CD4-positive, alpha-beta memory T cell (primary cell): ENCODE measurements around the gene ZNF860. TPM values are rescaled to one million over a fixed set of nuclear protein-coding genes. Genes with fewer than 3 reads are reported as not detected.

Experiments used
- CTCF ChIA-PET: fragments of 350-600 bp; sonication (Branson Sonifier 250); formaldehyde crosslinking; loops from one replicate; lab custom pipeline; 2021; ENCODE audit warnings: inconsistent platforms; ENCODE audit not compliant: partially characterized antibody; lab: Charles Lee
- POLR2A ChIA-PET: fragments of 350-600 bp; sonication (Branson Sonifier 250); formaldehyde crosslinking; loops from one replicate; lab custom pipeline; 2021; ENCODE audit not compliant: partially characterized antibody; lab: Charles Lee
- DNase-seq, 5 donors: peaks; one replicate each; pipeline versions ENCODE4 v3.0.0 to v3.0.0-alpha.2; 2020 to 2022; ENCODE audit warnings: mixed read lengths in 1 of 5
- H3K27ac ChIP-seq: one replicate; pipeline ENCODE4 v1.7.0; 2013; ENCODE audit warnings: low read depth, low read length
- H3K27me3 ChIP-seq: 2 replicates; pipeline ENCODE4 v1.7.0; 2013; ENCODE audit warnings: mild to moderate bottlenecking, low read length, moderate library complexity; ENCODE audit not compliant: insufficient read depth
- H3K36me3 ChIP-seq: 2 replicates; pipeline ENCODE4 v1.7.0; 2013; ENCODE audit warnings: mild to moderate bottlenecking, low read length, moderate library complexity; ENCODE audit not compliant: insufficient read depth
- H3K4me1 ChIP-seq: 2 replicates; pipeline ENCODE4 v1.7.0; 2013; ENCODE audit warnings: mild to moderate bottlenecking, low read length, moderate library complexity; ENCODE audit not compliant: insufficient read depth
- H3K4me3 ChIP-seq, 2 donors: one replicate each; pipeline ENCODE4 v1.7.0; 2013; ENCODE audit warnings: low read length in 2 of 2, mild to moderate bottlenecking in 1 of 2
- H3K9me3 ChIP-seq, 2 donors: one replicate each; pipeline ENCODE4 v1.7.0; 2013; ENCODE audit warnings: low read length in 2 of 2, control low read depth in 1 of 2; ENCODE audit not compliant: control insufficient read depth in 1 of 2
- H3K27ac Mint-ChIP-seq, 7 donors: one replicate each; pipeline ENCODE4 v1.8.0; 2020 to 2021; ENCODE audit warnings: mixed read lengths in 7 of 7, mild to moderate bottlenecking in 6 of 7, inconsistent platforms in 3 of 7, moderate library complexity in 3 of 7
- H3K27me3 Mint-ChIP-seq, 2 donors: one replicate each; pipeline ENCODE4 v1.8.0; 2020 to 2021; ENCODE audit warnings: mixed read lengths in 2 of 2
- H3K36me3 Mint-ChIP-seq, 2 donors: one replicate each; pipeline ENCODE4 v1.8.0; 2020 to 2021; ENCODE audit warnings: mixed read lengths in 2 of 2, inconsistent platforms in 1 of 2, mild to moderate bottlenecking in 1 of 2
- H3K4me1 Mint-ChIP-seq, 4 donors: one replicate each; pipeline ENCODE4 v1.8.0; 2020 to 2021; ENCODE audit warnings: mixed read lengths in 4 of 4, mild to moderate bottlenecking in 1 of 4
- H3K4me3 Mint-ChIP-seq, 8 donors: one replicate each; pipeline ENCODE4 v1.8.0; 2020 to 2021; ENCODE audit warnings: mixed read lengths in 8 of 8, mild to moderate bottlenecking in 7 of 8, moderate library complexity in 6 of 8, inconsistent platforms in 3 of 8
- H3K9me3 Mint-ChIP-seq, 8 donors: one replicate each; pipeline ENCODE4 v1.8.0; 2020 to 2021; ENCODE audit warnings: mixed read lengths in 8 of 8, mild to moderate bottlenecking in 5 of 8, inconsistent platforms in 3 of 8, moderate library complexity in 1 of 8
- intact Hi-C: fragments of 100-400 bp; cut with micrococcal nuclease; formaldehyde crosslinking; loops from one replicate; pipeline ENCODE4 v1.15.1; 2023
- polyA plus RNA-seq, 2 donors: library from polyadenylated mRNA; unstranded; fragments of 300-500 nt; fragmentation: Illumina TruSeq; gene quantifications; one replicate each; pipeline ENCODE4 v1.2.3, GENCODE V29; 2021
- total RNA-seq, 2 experiments: library from RNA; stranded (reverse); gene quantifications; one replicate each; pipeline ENCODE4 v1.2.3, GENCODE V29; 2021

ZNF860 gene
- total and polyA plus RNA-seq, 4 experiments from 2014 or later = 0.07 TPM; not detected in 3

- Mint-ChIP-seq H3K27me3 (peaks cover 2 to 23% of the 10 kb centered on the region in 2 donors), H3K9me3 (peaks cover 0 to 6% (median 0%) of the 10 kb centered on the region in 8 donors), H3K27ac (no peak overlapping the region), H3K36me3 (no peaks in the 10 kb centered on the region), H3K4me1 (no peaks in the 10 kb centered on the region), H3K4me3 (no peak overlapping the region)
- Histone ChIP-seq H3K27me3 (no peaks in the 10 kb centered on the region), H3K9me3 (no peaks in the 10 kb centered on the region), H3K36me3 (no peaks in the 10 kb centered on the region), H3K4me1 (no peaks in the 10 kb centered on the region), H3K27ac (no peak overlapping the region), H3K4me3 (no peak overlapping the region)
- POLR2A ChIA-PET = no interaction called here
- CTCF ChIA-PET = interaction anchor here (0.7 kb wide), 1 partner anchor 115 kb away, joined by 5 read pairs; no protein-coding TSS in a partner anchor
- intact Hi-C loops = no loop called here
- DNase-seq = no peak
These were observed 38.5 kb upstream of the ZNF860 start for GRCh38 chr3:31943041-31943440.

GRCh38 chr3:31945738-31946052 is 35.9 kb upstream of the ZNF860 start:
- CTCF ChIA-PET = no interaction called here
- DNase-seq = no peak
- no peak overlapping the region for H3K4me3 Mint-ChIP-seq
- H3K9me3 ChIP-seq = no peaks in the 10 kb centered on the region
- no peaks in the 10 kb centered on the region for H3K4me1 ChIP-seq
- POLR2A ChIA-PET = no interaction called here
- no peak overlapping the region for H3K4me3 ChIP-seq
- no peak overlapping the region for H3K27ac Mint-ChIP-seq
- H3K36me3 ChIP-seq = no peaks in the 10 kb centered on the region
- no peak overlapping the region for H3K27ac ChIP-seq
- H3K36me3 Mint-ChIP-seq = no peaks in the 10 kb centered on the region
- H3K4me1 Mint-ChIP-seq = no peaks in the 10 kb centered on the region
- H3K27me3 ChIP-seq = no peaks in the 10 kb centered on the region
- intact Hi-C loops = no loop called here
- peaks cover 2 to 23% of the 10 kb centered on the region in 2 donors for H3K27me3 Mint-ChIP-seq
- peaks cover 0 to 7% (median 3%) of the 10 kb centered on the region in 8 donors for H3K9me3 Mint-ChIP-seq

DNA sequence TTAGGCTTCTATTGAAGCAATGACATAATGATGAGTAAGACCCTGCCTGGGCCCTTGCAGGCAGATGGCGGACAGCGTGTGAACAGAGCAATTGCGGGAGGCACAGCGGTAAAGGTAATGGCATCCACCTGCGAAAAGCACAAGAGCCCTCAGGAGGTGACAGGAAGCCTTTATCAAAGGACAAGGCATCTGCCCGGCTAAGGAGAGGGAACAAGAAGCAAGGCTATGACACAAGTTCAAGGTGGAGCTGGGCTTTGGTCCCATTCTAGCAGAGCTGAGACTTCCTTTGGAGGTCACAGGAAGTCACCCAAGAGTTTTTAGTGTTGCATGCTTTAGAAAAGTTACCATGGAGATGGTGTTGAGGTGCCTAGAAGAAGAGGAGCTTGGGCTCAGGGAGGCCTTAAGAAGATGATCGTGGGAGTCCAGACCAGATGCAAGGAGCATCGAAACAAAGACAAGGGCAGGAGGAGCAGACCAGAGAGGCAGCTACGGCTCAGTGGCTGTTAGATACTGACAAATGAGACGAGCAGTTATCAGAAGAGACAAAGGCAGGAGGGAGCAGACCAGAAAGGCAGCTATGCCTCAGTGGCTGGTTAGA is 35.0 kb upstream of the ZNF860 start:
- H3K4me3 Mint-ChIP-seq = no peak overlapping the region
- H3K4me1 ChIP-seq = no peaks in the 10 kb centered on the region
- H3K27ac ChIP-seq = no peak overlapping the region

DNA sequence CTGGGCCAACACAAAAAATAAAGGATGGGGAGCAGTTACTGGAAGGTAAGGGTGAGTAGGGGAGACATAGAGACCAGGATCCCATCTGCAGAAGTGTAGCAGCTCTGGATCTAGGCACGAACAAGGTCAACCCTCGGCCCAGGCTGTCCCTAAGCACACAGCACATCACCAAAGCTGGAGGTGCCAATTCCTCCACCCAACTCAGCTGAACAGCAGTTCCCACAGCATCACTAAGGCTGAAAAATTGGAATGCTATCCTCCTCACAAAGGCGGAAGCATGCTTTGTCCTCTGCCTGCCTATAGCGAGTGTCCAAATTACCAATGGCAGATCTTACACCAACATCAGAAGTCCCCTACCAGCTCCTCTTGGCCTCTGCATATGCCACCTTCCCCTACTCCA is 34.4 kb upstream of the ZNF860 start:
- Mint-ChIP-seq H3K9me3 (peaks cover 0 to 9% (median 3%) of the 10 kb centered on the region in 8 donors), H3K27me3 (peaks cover 2 to 22% of the 10 kb centered on the region in 2 donors), H3K4me1 (peaks cover 0 to under 1% (median 0%) of the 10 kb centered on the region in 4 donors), H3K27ac (no peak overlapping the region), H3K36me3 (no peaks in the 10 kb centered on the region), H3K4me3 (no peak overlapping the region)
- H3K27me3 ChIP-seq = no peaks in the 10 kb centered on the region
- H3K9me3 ChIP-seq = no peaks in the 10 kb centered on the region
- H3K4me1 ChIP-seq = no peaks in the 10 kb centered on the region
- intact Hi-C loops = no loop called here
- H3K36me3 ChIP-seq = no peaks in the 10 kb centered on the region
- no peak overlapping the region for H3K27ac ChIP-seq
- ChIA-PET CTCF (interaction anchor here (0.7 kb wide), 1 partner anchor 903 kb away, joined by 3 read pairs; no protein-coding TSS in a partner anchor), POLR2A (interaction anchor here (0.9 kb wide), 1 partner anchor 17 kb away, joined by 3 read pairs; no protein-coding TSS in a partner anchor)
- DNase-seq = no peak
- no peak overlapping the region for H3K4me3 ChIP-seq

More for the DNA sequence above, 35.0 kb upstream of the ZNF860 start:
- Mint-ChIP-seq H3K9me3 (peaks cover 0 to 9% (median 3%) of the 10 kb centered on the region in 8 donors), H3K4me1 (no peaks in the 10 kb centered on the region), H3K27me3 (peaks cover 2 to 23% of the 10 kb centered on the region in 2 donors), H3K27ac (no peak overlapping the region), H3K36me3 (no peaks in the 10 kb centered on the region)
- H3K4me3 ChIP-seq = no peak overlapping the region
- no peaks in the 10 kb centered on the region for H3K36me3 ChIP-seq
- POLR2A ChIA-PET = interaction anchor here (0.9 kb wide), 1 partner anchor 17 kb away, joined by 3 read pairs; no protein-coding TSS in a partner anchor
- H3K27me3 ChIP-seq = no peaks in the 10 kb centered on the region
- intact Hi-C loops = no loop called here
- no peak for DNase-seq
- CTCF ChIA-PET = interaction anchor here (0.7 kb wide), 1 partner anchor 902 kb away, joined by 3 read pairs; no protein-coding TSS in a partner anchor
- no peaks in the 10 kb centered on the region for H3K9me3 ChIP-seq

DNA sequence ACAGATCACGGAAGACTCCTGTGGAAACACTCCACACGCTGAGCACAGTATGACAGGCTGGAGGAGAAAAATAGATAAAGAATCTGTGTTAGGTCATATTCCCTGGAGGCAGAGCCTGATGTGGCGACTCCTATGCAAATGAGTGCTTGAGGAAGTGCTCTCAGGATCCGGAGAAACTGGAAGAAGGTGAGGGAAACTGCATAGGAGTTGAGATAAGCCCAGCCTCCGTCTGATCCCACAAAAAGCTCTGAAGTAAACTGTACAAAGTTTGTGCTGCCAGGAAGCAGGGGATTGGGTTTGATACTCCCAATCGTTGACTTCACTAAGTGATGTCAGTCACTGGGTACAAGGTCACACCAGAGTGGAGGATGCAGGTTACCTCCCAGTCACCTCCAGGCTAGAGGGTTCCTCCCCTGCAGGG is 33.9 kb upstream of the ZNF860 start:
- peaks cover 2 to 24% of the 10 kb centered on the region in 2 donors for H3K27me3 Mint-ChIP-seq
- no peak overlapping the region for H3K27ac ChIP-seq
- no peak overlapping the region for H3K4me3 Mint-ChIP-seq
- ChIA-PET CTCF (interaction anchor here (0.7 kb wide), 1 partner anchor 904 kb away, joined by 3 read pairs; no protein-coding TSS in a partner anchor), POLR2A (interaction anchor here (0.9 kb wide), 1 partner anchor 16 kb away, joined by 3 read pairs; no protein-coding TSS in a partner anchor)
- H3K36me3 ChIP-seq = no peaks in the 10 kb centered on the region
- H3K9me3 Mint-ChIP-seq = peaks cover 0 to 9% (median 3%) of the 10 kb centered on the region in 8 donors
- H3K36me3 Mint-ChIP-seq = no peaks in the 10 kb centered on the region
- DNase-seq = no peak
- no peaks in the 10 kb centered on the region for H3K27me3 ChIP-seq
- no peaks in the 10 kb centered on the region for H3K4me1 ChIP-seq
- H3K9me3 ChIP-seq = no peaks in the 10 kb centered on the region
- peaks cover 0 to 2% (median 0%) of the 10 kb centered on the region in 4 donors for H3K4me1 Mint-ChIP-seq
- no peak overlapping the region for H3K27ac Mint-ChIP-seq
- intact Hi-C loops = no loop called here
- no peak overlapping the region for H3K4me3 ChIP-seq

DNA sequence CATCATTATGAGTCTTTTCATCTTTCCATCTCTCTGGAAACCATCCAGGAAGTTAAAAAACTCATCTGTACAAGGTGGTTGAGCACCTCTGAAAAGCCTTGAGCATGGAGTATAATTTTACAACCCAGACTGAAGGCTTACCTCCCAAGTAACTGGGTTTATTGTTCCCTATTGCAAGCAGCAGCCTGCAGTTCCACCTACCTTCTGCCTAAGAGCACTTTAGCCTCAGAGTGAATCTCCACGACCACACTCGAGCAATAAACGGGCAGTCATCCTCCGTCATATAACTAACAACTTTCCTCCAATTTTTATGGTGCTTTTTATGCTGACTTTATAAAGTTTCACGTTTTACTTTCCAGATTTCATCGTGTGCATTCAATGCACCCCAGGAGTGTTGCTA is 33.3 kb upstream of the ZNF860 start:
- Mint-ChIP-seq H3K27me3 (peaks cover 2 to 22% of the 10 kb centered on the region in 2 donors), H3K27ac (no peak overlapping the region)
- CTCF ChIA-PET = no interaction called here

DNA sequence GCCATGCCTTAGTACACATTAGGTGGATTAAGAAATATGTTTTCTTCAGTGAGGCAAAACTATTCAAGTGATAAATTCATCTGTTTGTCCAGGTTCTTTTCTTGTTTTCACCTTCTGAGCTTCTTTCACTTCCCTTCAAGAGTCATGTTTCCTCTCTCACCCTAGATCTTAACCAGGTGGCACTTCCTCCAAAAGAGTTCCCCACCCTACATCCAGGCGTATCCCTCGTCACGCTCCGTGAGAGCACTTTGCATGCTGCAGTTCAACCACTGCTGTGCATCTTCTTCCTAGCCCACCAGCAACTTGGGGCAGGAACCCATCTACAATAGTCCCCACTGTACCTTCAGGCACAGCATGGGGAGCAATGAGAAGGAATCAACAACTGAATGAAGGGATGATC is 29.3 kb upstream of the ZNF860 start:
- Mint-ChIP-seq H3K9me3 (peaks cover 5 to 18% (median 8%) of the 10 kb centered on the region in 8 donors), H3K27me3 (peaks cover 2 to 5% of the 10 kb centered on the region in 2 donors), H3K4me1 (peaks cover 0 to 2% (median 0%) of the 10 kb centered on the region in 4 donors), H3K36me3 (no peaks in the 10 kb centered on the region), H3K27ac (no peak overlapping the region), H3K4me3 (no peak overlapping the region)
- no peaks in the 10 kb centered on the region for H3K9me3 ChIP-seq
- H3K36me3 ChIP-seq = no peaks in the 10 kb centered on the region
- H3K4me1 ChIP-seq = no peaks in the 10 kb centered on the region
- POLR2A ChIA-PET = no interaction called here
- DNase-seq = no peak
- no peaks in the 10 kb centered on the region for H3K27me3 ChIP-seq
- no peak overlapping the region for H3K27ac ChIP-seq
- H3K4me3 ChIP-seq = no peak overlapping the region
- CTCF ChIA-PET = no interaction called here
- intact Hi-C loops = no loop called here

More for the DNA sequence above, 33.3 kb upstream of the ZNF860 start:
- H3K4me1 ChIP-seq = no peaks in the 10 kb centered on the region
- no peak overlapping the region for H3K27ac ChIP-seq
- peaks cover 0 to 2% (median 0%) of the 10 kb centered on the region in 4 donors for H3K4me1 Mint-ChIP-seq
- H3K36me3 Mint-ChIP-seq = no peaks in the 10 kb centered on the region
- no peak overlapping the region for H3K4me3 ChIP-seq
- intact Hi-C loops = no loop called here
- H3K36me3 ChIP-seq = no peaks in the 10 kb centered on the region
- POLR2A ChIA-PET = no interaction called here
- no peaks in the 10 kb centered on the region for H3K9me3 ChIP-seq
- H3K4me3 Mint-ChIP-seq = no peak overlapping the region
- H3K27me3 ChIP-seq = no peaks in the 10 kb centered on the region
- H3K9me3 Mint-ChIP-seq = peaks cover 0 to 5% (median 0%) of the 10 kb centered on the region in 8 donors
- no peak for DNase-seq
